NK-92 (cell line): Measurements from ENCODE around the gene CRTC3.
"Not testable (repeated sequence)": the region's sequence is repeated elsewhere in the genome, so short reads cannot be mapped to it uniquely, and the experiment has no call there.

Experiments
- DNase-seq: peaks from one replicate; lab custom pipeline; 2025; ENCODE audit not compliant: unreplicated experiment; lab: John Stamatoyannopoulos, UW

CRTC3 gene, protein sequence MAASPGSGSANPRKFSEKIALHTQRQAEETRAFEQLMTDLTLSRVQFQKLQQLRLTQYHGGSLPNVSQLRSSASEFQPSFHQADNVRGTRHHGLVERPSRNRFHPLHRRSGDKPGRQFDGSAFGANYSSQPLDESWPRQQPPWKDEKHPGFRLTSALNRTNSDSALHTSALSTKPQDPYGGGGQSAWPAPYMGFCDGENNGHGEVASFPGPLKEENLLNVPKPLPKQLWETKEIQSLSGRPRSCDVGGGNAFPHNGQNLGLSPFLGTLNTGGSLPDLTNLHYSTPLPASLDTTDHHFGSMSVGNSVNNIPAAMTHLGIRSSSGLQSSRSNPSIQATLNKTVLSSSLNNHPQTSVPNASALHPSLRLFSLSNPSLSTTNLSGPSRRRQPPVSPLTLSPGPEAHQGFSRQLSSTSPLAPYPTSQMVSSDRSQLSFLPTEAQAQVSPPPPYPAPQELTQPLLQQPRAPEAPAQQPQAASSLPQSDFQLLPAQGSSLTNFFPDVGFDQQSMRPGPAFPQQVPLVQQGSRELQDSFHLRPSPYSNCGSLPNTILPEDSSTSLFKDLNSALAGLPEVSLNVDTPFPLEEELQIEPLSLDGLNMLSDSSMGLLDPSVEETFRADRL

GRCh38 chr15:90529371-90530249 lies at the start of gene CRTC3:
TSS of gene CRTC3 (plus strand) at chr15:90529923. CDS start at chr15:90530072, 149 bp downstream.
- no peak for DNase-seq

- DNase-seq: no peak
These were observed 48.7 kb upstream of the CRTC3 start for GRCh38 chr15:90481023-90481422.

DNA sequence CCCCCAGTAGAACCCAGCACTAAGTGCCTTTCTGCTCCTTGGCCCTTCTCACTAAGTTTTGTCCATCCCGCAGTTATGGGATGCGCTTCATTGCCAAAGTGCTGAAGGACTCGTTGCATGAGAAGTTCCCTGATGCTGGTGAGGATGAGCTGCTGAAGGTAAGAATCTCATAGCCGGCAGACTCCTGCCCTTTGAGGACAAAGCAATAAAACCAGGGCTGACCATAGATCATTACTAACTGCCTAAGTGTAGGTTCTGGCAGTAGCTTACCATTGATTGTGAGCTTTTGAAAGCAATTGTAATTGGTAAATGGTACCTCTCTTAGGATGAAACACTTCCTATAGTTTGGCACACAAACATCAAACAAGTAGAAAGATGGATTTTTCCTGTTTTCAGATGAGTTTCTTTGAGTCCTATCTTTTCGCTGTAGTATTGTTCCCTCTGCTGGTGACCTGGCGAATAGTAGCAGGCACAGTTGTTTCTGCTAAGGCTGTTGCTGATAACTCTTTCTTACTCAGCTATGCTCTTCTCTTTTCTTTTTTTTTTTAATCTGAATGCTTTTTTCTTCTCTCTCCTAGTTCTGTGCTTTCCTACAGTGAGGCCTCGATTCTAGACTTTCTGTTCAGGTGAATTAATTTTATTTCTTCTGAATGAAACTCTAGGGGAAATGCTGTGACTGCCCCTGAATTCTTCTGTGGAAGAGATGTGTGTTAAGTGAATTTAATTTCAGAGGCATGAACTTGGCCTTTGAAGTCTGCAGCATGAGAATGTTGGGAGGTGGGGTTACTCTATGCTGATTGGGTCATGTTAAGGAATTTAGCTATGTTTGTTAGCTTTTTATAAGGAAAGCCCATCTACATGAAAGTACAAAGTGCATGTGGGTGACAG lies 47.4 kb upstream of the CRTC3 start:
- no peak for DNase-seq

DNA sequence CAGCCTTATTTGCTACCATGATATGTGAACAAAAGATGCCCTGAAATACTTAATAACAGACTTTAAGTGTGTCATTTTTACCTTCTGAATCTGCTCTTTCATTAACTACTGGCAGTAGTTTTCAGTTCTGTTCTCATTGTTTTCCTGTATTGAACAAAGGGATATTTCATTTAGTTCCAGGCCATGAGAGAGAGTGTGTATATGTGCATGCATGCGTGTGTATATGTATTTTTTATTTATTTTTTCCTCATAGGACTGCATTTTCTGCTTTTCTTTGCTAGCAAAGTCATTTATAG lies 46.8 kb upstream of the CRTC3 start:
- DNase-seq: no peak

DNA sequence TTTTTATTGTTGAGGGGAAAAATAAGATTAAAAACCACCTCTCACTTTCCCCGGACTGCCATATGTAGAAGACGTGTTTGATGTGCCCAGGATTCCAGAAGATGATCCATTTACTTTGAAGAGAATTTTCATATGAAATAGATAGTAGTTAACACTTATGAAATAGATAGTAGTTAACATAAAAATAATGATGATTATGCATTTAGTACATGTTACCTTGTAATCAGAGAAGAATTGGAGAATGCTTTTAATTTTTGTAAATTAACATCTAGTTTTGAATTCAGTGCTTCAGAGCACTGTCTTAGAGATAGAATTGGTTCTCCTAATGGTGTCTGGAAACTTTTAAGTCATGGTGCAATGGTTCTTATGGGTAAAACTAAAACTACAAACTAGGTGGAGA lies 46.1 kb upstream of the CRTC3 start:
- DNase-seq: no peak

- no peak for DNase-seq
These were observed 42.5 kb upstream of the CRTC3 start for GRCh38 chr15:90487186-90487585.

- no peak for DNase-seq
These were observed 40.2 kb upstream of the CRTC3 start for GRCh38 chr15:90489514-90489913.

DNA sequence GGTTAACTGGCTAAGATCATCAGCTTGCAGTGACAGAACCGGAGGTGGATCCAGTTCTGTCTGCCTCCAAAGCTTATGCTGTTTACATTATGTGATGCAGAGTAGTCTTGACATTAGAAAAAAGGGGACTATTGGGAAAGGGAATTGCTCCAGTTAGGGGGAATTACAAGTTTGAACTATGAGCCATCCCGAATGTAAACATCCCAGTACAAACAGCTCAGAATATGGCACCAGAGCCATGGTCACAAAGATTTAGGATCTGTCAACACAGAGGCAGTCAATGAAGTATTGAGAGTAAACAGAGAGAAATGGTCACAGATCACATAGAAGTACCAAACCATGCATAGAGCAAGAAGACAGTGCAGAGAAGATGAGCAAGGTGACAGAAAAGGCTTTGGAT lies 39.8 kb upstream of the CRTC3 start:
- no peak for DNase-seq

- no peak for DNase-seq
These were observed 36.1 kb upstream of the CRTC3 start for GRCh38 chr15:90493647-90494046.

GRCh38 chr15:90495067-90495466 lies 34.7 kb upstream of the CRTC3 start:
- DNase-seq: no peak

DNA sequence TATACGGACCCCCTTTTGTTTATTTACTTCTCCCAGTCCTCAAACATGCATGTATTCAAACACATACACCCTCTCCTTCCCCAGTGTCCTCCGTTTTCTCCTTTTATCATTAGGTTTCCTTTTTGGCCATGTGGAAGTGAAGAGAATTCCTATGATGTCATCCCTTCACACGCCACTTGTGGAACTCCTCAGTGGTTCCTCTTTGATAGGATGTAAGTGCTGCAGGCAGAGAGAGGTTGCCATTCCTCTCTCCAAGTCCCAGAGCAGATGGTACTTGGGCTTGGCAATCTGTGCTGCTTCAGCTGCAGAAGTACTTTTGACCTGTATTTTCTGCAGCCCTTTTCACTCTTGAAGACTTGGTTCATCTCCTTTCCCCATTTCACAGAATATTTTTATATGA lies 32.9 kb upstream of the CRTC3 start:
- no peak for DNase-seq

- DNase-seq: no peak
These were observed 32.3 kb upstream of the CRTC3 start for GRCh38 chr15:90497376-90497775.

DNA sequence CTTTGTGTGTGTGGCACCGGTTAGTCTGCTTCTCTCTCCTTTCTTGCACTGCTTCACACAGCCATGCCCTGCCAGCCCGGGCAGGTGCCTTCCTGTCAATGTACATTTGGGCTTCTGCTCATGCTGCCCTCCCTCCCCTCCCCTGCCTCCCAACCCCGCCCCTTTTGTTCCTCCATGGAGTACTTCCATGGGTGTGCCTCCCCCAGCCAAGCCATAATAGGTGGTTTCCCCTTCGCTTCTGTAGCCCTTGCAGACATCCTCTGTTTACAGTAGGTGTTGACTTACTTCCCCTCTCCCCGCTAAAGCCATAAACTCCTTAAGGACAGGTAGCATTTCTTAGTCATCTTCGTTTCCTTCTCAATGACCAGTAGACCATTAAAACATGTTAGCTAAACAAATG lies 31.8 kb upstream of the CRTC3 start:
- no peak for DNase-seq

DNA sequence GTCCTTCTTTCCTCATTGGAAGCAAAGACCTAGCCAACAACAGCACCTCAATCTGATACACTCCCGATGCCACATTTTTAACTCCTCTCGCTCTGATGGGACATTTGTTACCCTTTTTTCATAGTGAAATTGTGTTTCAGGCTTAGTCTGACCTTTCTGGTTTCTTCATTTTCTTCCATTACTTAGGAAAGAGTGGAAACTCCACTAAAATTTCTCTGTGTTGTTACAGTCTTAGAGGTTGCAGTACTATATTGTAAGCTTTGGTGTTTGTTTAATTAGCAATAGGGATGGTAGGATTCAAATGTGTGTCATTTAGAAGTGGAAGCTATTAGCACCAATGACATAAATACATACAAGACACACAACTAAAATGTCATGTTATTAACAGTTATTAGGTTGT lies 29.6 kb upstream of the CRTC3 start:
- no peak for DNase-seq

GRCh38 chr15:90501898-90502297 lies 27.8 kb upstream of the CRTC3 start:
- no peak for DNase-seq

DNA sequence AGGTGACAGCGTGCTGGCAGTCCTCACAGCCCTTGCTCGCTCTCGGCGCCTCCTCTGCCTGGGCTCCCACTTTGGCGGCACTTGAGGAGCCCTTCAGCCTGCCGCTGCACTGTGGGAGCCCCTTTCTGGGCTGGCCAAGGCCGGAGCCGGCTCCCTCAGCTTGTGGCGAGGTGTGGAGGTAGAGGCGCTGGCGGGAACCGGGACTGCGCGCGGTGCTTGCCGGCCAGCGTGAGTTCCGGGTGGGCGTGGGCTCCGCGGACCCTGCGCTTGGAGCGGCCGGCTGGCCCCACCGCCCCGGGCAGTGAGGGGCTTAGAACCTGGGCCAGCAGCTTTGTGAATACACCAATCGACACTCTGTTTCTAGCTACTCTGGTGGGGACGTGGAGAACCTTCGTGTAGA lies 18.9 kb upstream of the CRTC3 start:
- DNase-seq: not testable (repeated sequence)

DNA sequence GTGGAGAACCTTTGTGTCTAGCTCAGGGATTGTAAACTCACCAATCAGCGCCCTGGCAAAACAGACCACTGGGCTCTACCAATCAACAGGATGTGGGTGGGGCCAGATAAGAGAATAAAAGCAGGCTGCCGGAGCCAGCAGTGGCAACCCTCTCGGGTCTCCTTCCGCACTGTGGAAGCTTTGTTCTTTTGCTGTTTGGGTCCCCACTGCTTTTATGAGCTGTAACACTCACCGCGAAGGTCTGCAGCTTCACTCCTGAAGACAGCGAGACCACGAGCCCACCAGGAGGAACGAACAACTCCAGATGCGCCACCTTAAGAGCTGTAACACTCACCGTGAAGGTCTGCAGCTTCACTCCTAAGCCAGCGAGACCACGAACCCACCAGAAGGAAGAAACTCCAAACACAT lies 18.5 kb upstream of the CRTC3 start:
- DNase-seq: not testable (repeated sequence)

- DNase-seq: no peak
These were observed 17.4 kb upstream of the CRTC3 start for GRCh38 chr15:90512276-90512675.

DNA sequence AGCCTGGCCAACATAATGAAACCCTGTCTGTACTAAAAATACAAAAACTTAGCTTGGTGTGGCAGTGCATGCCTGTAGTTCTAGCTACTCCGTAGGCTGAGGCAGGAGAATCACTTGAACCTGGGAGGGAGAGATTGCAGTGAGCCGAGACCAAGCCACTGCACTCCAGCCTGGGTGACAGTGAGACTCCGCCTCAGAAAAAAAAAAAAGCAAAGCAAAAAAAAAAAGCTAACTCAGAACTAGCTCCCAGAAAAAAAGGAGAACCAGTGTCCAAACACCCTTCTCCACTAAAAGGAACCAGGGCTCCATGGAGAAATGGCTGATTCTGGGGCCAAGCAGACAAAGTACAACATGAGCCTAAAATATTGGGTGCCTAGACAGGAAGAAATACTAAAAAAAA lies 16.7 kb upstream of the CRTC3 start:
- no peak for DNase-seq

- no peak for DNase-seq
These were observed 16.3 kb upstream of the CRTC3 start for GRCh38 chr15:90513448-90513847.

- DNase-seq: not testable (repeated sequence)
These were observed 15.8 kb upstream of the CRTC3 start for GRCh38 chr15:90513893-90514292.
